H1 (cell line): ENCODE measurements around the gene PKD2L2. TPM values are rescaled to one million over a fixed set of nuclear protein-coding genes. Genes with fewer than 3 reads are reported as not detected.

Experiments used
- CTCF ChIA-PET: fragments of 300-600 bp; sonication (Branson Sonifier 250); formaldehyde crosslinking; loops from one replicate; lab custom pipeline; 2021; ENCODE audit not compliant: partially characterized antibody; lab: Charles Lee
- POLR2A ChIA-PET: fragments of 300-600 bp; sonication (Branson Sonifier 250); formaldehyde crosslinking; loops from one replicate; lab custom pipeline; 2021; ENCODE audit warnings: inconsistent platforms; ENCODE audit not compliant: partially characterized antibody; lab: Charles Lee
- DNase-seq, 2 experiments: peaks; one replicate each; pipeline versions ENCODE4 v3.0.0 to v3.0.0-alpha.2; 2010 to 2022; ENCODE audit warnings: low spot score in 2 of 2, low read depth in 1 of 2, mixed read lengths in 1 of 2
- FAIRE-seq: peaks from 2 replicates; lab custom pipeline; 2011; peaks lifted over from hg19 to GRCh38; lab: Jason Lieb, UNC
- H2AFZ ChIP-seq: 2 replicates; pipeline ENCODE4 v1.8.1; 2012; ENCODE audit warnings: low read length, inconsistent platforms
- H2AK5ac ChIP-seq: 2 replicates; pipeline ENCODE4 v1.6.1; 2013; ENCODE audit warnings: low read depth, low read length
- H2BK120ac ChIP-seq: replicated peaks from 2 replicates; pipeline ENCODE3; 2013; ENCODE audit warnings: low read depth, low read length, inconsistent platforms
- H2BK12ac ChIP-seq: 2 replicates; pipeline ENCODE4 v1.6.1; 2013; ENCODE audit warnings: low read depth, low read length
- H2BK15ac ChIP-seq: 2 replicates; pipeline ENCODE4 v1.6.1; 2013; ENCODE audit warnings: low read length
- H2BK20ac ChIP-seq: 2 replicates; pipeline ENCODE4 v1.6.1; 2013; ENCODE audit warnings: low read length
- H2BK5ac ChIP-seq: 2 replicates; pipeline ENCODE4 v1.6.1; 2013; ENCODE audit warnings: low read depth, low read length
- H3K14ac ChIP-seq: 2 replicates; pipeline ENCODE4 v1.6.1; 2013; ENCODE audit warnings: inconsistent platforms; ENCODE audit not compliant: insufficient read length
- H3K18ac ChIP-seq: 2 replicates; pipeline ENCODE4 v1.6.1; 2013; ENCODE audit warnings: low read length; ENCODE audit errors: extremely low read depth
- H3K23ac ChIP-seq: 2 replicates; pipeline ENCODE4 v1.6.1; 2013; ENCODE audit warnings: inconsistent platforms; ENCODE audit not compliant: insufficient read length
- H3K23me2 ChIP-seq: 2 replicates; pipeline ENCODE4 v1.6.1; 2013; ENCODE audit warnings: low read depth, low read length
- H3K27ac ChIP-seq: 2 replicates; pipeline ENCODE4 v1.6.1; 2011; ENCODE audit warnings: low read depth, low read length, inconsistent platforms
- H3K27me3 ChIP-seq, 4 experiments: replicated peaks in 1 of 4; 1 replicate in 1 of 4; 2 replicates in 3 of 4; pipeline versions ENCODE4 v1.6.1 to v1.8.1; 2011 to 2013; ENCODE audit warnings: low read length in 3 of 4, mild to moderate bottlenecking in 3 of 4, inconsistent platforms in 2 of 4, mixed read lengths in 2 of 4, moderate library complexity in 1 of 4; ENCODE audit not compliant: control insufficient read depth in 3 of 4, insufficient read depth in 3 of 4; ENCODE audit errors: extremely low read depth in 1 of 4
- H3K36me3 ChIP-seq, 4 experiments: 2 replicates each; pipeline versions ENCODE4 v1.6.1 to v1.8.1; 2011 to 2013; ENCODE audit warnings: mild to moderate bottlenecking in 4 of 4, low read length in 3 of 4, moderate library complexity in 2 of 4, control low read depth in 1 of 4, inconsistent platforms in 1 of 4; ENCODE audit not compliant: insufficient read depth in 4 of 4, control insufficient read depth in 2 of 4
- H3K4ac ChIP-seq: replicated peaks from 2 replicates; pipeline ENCODE3; 2013; ENCODE audit warnings: low read length, low read depth, mixed read lengths, inconsistent platforms; ENCODE audit not compliant: insufficient read length
- H3K4me1 ChIP-seq, 4 experiments: replicated peaks in 1 of 4; 1 replicate in 1 of 4; 2 replicates in 3 of 4; pipeline versions ENCODE4 v1.6.1 to v1.8.1; 2011 to 2013; ENCODE audit warnings: low read length in 3 of 4, inconsistent platforms in 2 of 4, mixed read lengths in 1 of 4; ENCODE audit not compliant: insufficient read depth in 4 of 4, control insufficient read depth in 3 of 4
- H3K4me2 ChIP-seq, 2 experiments: 2 replicates each; pipeline versions ENCODE4 v1.6.1 to v1.8.1; 2011 to 2013; ENCODE audit warnings: low read depth in 2 of 2, low read length in 2 of 2, control low read depth in 1 of 2, inconsistent platforms in 1 of 2, mild to moderate bottlenecking in 1 of 2; ENCODE audit not compliant: insufficient read depth in 1 of 2
- H3K4me3 ChIP-seq, 4 experiments: fragments of 200-600, 300-600 bp in 1 of 4; sonication (generic), shearing (Covaris generic), sonication (Bioruptor Twin) in 1 of 4; 2 replicates each; pipeline versions ENCODE4 v1.5.1 to v1.8.1; 2011 to 2016; ENCODE audit warnings: low read length in 4 of 4, low read depth in 3 of 4, control low read depth in 2 of 4, inconsistent platforms in 2 of 4, mild to moderate bottlenecking in 2 of 4, mixed read lengths in 1 of 4, moderate library complexity in 1 of 4; ENCODE audit not compliant: insufficient read depth in 2 of 4; ENCODE audit errors: extremely low read depth in 1 of 4
- H3K56ac ChIP-seq: replicated peaks from 2 replicates; pipeline ENCODE3; 2013; ENCODE audit warnings: low read depth, mild to moderate bottlenecking, mixed read lengths, low read length, inconsistent platforms; ENCODE audit not compliant: insufficient read length
- H3K79me1 ChIP-seq: 2 replicates; pipeline ENCODE4 v1.6.1; 2013; ENCODE audit warnings: low read depth, low read length, control low read depth
- H3K79me2 ChIP-seq, 2 experiments: 2 replicates each; pipeline versions ENCODE4 v1.6.1 to v1.8.1; 2012 to 2013; ENCODE audit warnings: low read length in 2 of 2, mild to moderate bottlenecking in 2 of 2, inconsistent platforms in 1 of 2; ENCODE audit not compliant: insufficient read depth in 2 of 2, control insufficient read depth in 1 of 2
- H3K9ac ChIP-seq, 4 experiments: replicated peaks in 1 of 4; 1 replicate in 1 of 4; 2 replicates in 3 of 4; pipeline versions ENCODE4 v1.6.1 to v1.8.1; 2011 to 2013; ENCODE audit warnings: low read depth in 3 of 4, low read length in 3 of 4, control low read depth in 2 of 4, mild to moderate bottlenecking in 2 of 4, moderate library complexity in 2 of 4, inconsistent platforms in 1 of 4; ENCODE audit errors: extremely low read depth in 1 of 4
- H3K9me3 ChIP-seq, 2 experiments: 2 replicates each; pipeline versions ENCODE4 v1.6.1 to v1.8.1; 2012 to 2013; ENCODE audit warnings: mild to moderate bottlenecking in 2 of 2, moderate library complexity in 2 of 2, control low read depth in 1 of 2, inconsistent platforms in 1 of 2, low read depth in 1 of 2, low read length in 1 of 2, mixed read lengths in 1 of 2; ENCODE audit not compliant: insufficient read depth in 2 of 2
- H4K20me1 ChIP-seq, 2 experiments: replicated peaks in 1 of 2; 2 replicates each; pipeline versions ENCODE3 to v1.8.1; 2011 to 2013; ENCODE audit warnings: inconsistent platforms in 2 of 2, low read length in 2 of 2, mild to moderate bottlenecking in 1 of 2; ENCODE audit not compliant: insufficient read depth in 2 of 2, control insufficient read depth in 1 of 2
- H4K5ac ChIP-seq: 2 replicates; pipeline ENCODE4 v1.6.1; 2013; ENCODE audit warnings: low read length, low read depth, mixed read lengths, inconsistent platforms; ENCODE audit not compliant: insufficient read length
- H4K8ac ChIP-seq: 2 replicates; pipeline ENCODE4 v1.8.0; 2013; ENCODE audit warnings: mild to moderate bottlenecking, moderate library complexity, low read length, inconsistent platforms; ENCODE audit not compliant: insufficient read depth; ENCODE audit errors: extremely low read depth
- H4K91ac ChIP-seq: replicated peaks from 2 replicates; pipeline ENCODE3; 2013; ENCODE audit warnings: low read length, mixed read lengths, inconsistent platforms; ENCODE audit not compliant: insufficient read length
- CBX8 ChIP-seq: fragments of 300-800, 300-1000 bp; sonication (generic); IDR thresholded peaks from 2 replicates; pipeline ENCODE4 v1.7.1; 2016; ENCODE audit warnings: low read depth, low read length, borderline replicate concordance
- CTBP2 ChIP-seq: IDR thresholded peaks from 2 replicates; pipeline ENCODE4 v1.7.0; 2011; ENCODE audit warnings: borderline replicate concordance, mild to moderate bottlenecking, moderate library complexity, mixed read lengths, low read length; ENCODE audit not compliant: insufficient read depth, insufficient read length
- E2F6 ChIP-seq: IDR thresholded peaks from 2 replicates; pipeline ENCODE4 v1.6.1; 2012; ENCODE audit warnings: inconsistent platforms
- EGR1 ChIP-seq: IDR thresholded peaks from 2 replicates; pipeline ENCODE4 v1.6.1; 2011; ENCODE audit warnings: low read depth, low read length, borderline replicate concordance
- FOSL1 ChIP-seq: IDR thresholded peaks from 2 replicates; pipeline ENCODE4 v1.6.1; 2011; ENCODE audit warnings: mild to moderate bottlenecking, low read depth, low read length, moderate library complexity; ENCODE audit not compliant: insufficient read depth
- GTF2F1 ChIP-seq: IDR thresholded peaks from 2 replicates; pipeline ENCODE4 v1.6.1; 2012; ENCODE audit warnings: low read depth, low read length, improper control_type of control experiment, borderline replicate concordance
- JUND ChIP-seq: IDR thresholded peaks from 2 replicates; pipeline ENCODE4 v1.6.1; 2011; ENCODE audit warnings: mild to moderate bottlenecking, improper control_type of control experiment, low read length
- POLR2AphosphoS5 ChIP-seq: IDR thresholded peaks from 2 replicates; pipeline ENCODE4 v1.6.1; 2011; ENCODE audit warnings: low read depth, low read length
- POU5F1 ChIP-seq: IDR thresholded peaks from 2 replicates; pipeline ENCODE4 v1.6.1; 2011; ENCODE audit warnings: low read depth, mild to moderate bottlenecking, low read length, moderate library complexity
- SIN3A ChIP-seq, 2 experiments: IDR thresholded peaks in 1 of 2; conservative IDR thresholded peaks in 1 of 2; 2 replicates each; pipeline ENCODE4 v1.6.1; 2011 to 2012; ENCODE audit warnings: low read length in 2 of 2, improper control_type of control experiment in 1 of 2, low read depth in 1 of 2, mild to moderate bottlenecking in 1 of 2
- SIX5 ChIP-seq: IDR thresholded peaks from 2 replicates; pipeline ENCODE4 v1.6.1; 2011; ENCODE audit warnings: mild to moderate bottlenecking, low read depth, low read length
- SP1 ChIP-seq: IDR thresholded peaks from 2 replicates; pipeline ENCODE4 v1.6.1; 2011; ENCODE audit warnings: low read depth, low read length
- SP2 ChIP-seq: IDR thresholded peaks from 2 replicates; pipeline ENCODE4 v1.6.1; 2012; ENCODE audit warnings: mild to moderate bottlenecking, low read length, inconsistent platforms
- TAF1 ChIP-seq: IDR thresholded peaks from 2 replicates; pipeline ENCODE4 v1.6.1; 2011; ENCODE audit warnings: mild to moderate bottlenecking, low read depth, low read length
- TBP ChIP-seq: IDR thresholded peaks from 2 replicates; pipeline ENCODE4 v1.6.1; 2011; ENCODE audit warnings: low read depth, low read length, improper control_type of control experiment
- WGBS, 2 experiments: shearing (Covaris generic) in 1 of 2; methylation state at CpG; one replicate each; pipeline versions ENCODE4 v1.1.6 to v1.1.7; 2013 to 2015; ENCODE audit warnings: low lambda C conversion rate in 2 of 2, mixed read lengths in 2 of 2, inconsistent platforms in 1 of 2, low coverage in 1 of 2, missing lambda C conversion rate in 1 of 2; ENCODE audit not compliant: insufficient replicate concordance in 2 of 2, insufficient coverage in 1 of 2, insufficient read length in 1 of 2; ENCODE audit errors: extremely low coverage in 1 of 2, missing lambda C conversion rate in 1 of 2; 5-methylcytosine and 5-hydroxymethylcytosine counted together
- polyA plus RNA-seq, 7 experiments: library from polyadenylated mRNA; depleted of rRNA in 3 of 7; stranded (reverse) in 5 of 7; unstranded in 2 of 7; fragments of >200 nt in 5 of 7; fragments of 200-250 nt in 2 of 7; gene quantifications; 1 replicate in 5 of 7; 2 replicates in 1 of 7; 4 replicates in 1 of 7; pipeline versions ENCODE4 v1.2.1 to v1.2.3, GENCODE V29; 2011 to 2013; ENCODE audit warnings: missing spikeins in 2 of 7, mixed read lengths in 2 of 7
- total RNA-seq: library from RNA; stranded (reverse); fragmentation: NEBNext Ultra II Directional; extraction: Animal tissue kit (Norgen Biotek cat#: 25700); gene quantifications from 2 replicates; pipeline ENCODE4 v1.2.1, GENCODE V29; 2021

Gene PKD2L2
- total and polyA plus RNA-seq, 2 of the 8 experiments (the other 6 are each of a cell fraction or from before 2014, with no cell fraction given) = not detected

GRCh38 chr5:137871571-137871970 lies 17.7 kb upstream of the PKD2L2 start:
- H2BK120ac ChIP-seq = no peak overlapping the region
- H2AFZ ChIP-seq = no peak overlapping the region
- H3K27ac ChIP-seq = no peak overlapping the region
- no peaks in the 10 kb centered on the region; a peak in 1 of 7 replicates for H3K4me1 ChIP-seq
- no peaks in the 10 kb centered on the region for H3K23me2 ChIP-seq
- no peak overlapping the region for H2BK20ac ChIP-seq
- no peak overlapping the region for H2AK5ac ChIP-seq
- no peaks in the 10 kb centered on the region for H3K9me3 ChIP-seq
- H4K20me1 ChIP-seq = no peaks in the 10 kb centered on the region
- no peak overlapping the region for H3K23ac ChIP-seq
- ChIA-PET POLR2A (no interaction called here), CTCF (no interaction called here)
- no peak for TF ChIP-seq JUND
- TF ChIP-seq TAF1 = no peak
- no peak for TF ChIP-seq E2F6
- no peak for TF ChIP-seq TBP
- no peak for TF ChIP-seq CTBP2
- TF ChIP-seq SP1 = no peak
- no peak for TF ChIP-seq SP2
- TF ChIP-seq GTF2F1 = no peak
- no peak for TF ChIP-seq POU5F1
- TF ChIP-seq SIN3A (conservative IDR thresholded peaks at IDR 0.05 in 1 of 2, IDR thresholded peaks at IDR 0.05 in 1 of 2; ENCODE audit: low read depth in 1 of 2, low read length in 2 of 2) = no peak
- TF ChIP-seq POLR2AphosphoS5 = no peak
- no peak for TF ChIP-seq CBX8
- no peak for TF ChIP-seq FOSL1
- no peak for TF ChIP-seq SIX5
- TF ChIP-seq EGR1 = no peak
- no peak overlapping the region for H3K4me2 ChIP-seq
- 97% methylated on average over 3 of the region's 3 CpGs; no CpG with 5 or more reads in 1 of the 2 experiments for WGBS, 2 experiments
- no peak overlapping the region for H3K9ac ChIP-seq
- no peak overlapping the region for H3K4ac ChIP-seq
- no peaks in the 10 kb centered on the region for H3K36me3 ChIP-seq
- DNase-seq (no peak), FAIRE-seq (no peak)
- H4K5ac ChIP-seq = no peak overlapping the region
- no peak overlapping the region for H2BK12ac ChIP-seq
- no peak overlapping the region for H4K8ac ChIP-seq
- H3K4me3 ChIP-seq = no peak overlapping the region
- H2BK15ac ChIP-seq = no peak overlapping the region
- H3K14ac ChIP-seq = no peak overlapping the region
- H2BK5ac ChIP-seq = no peak overlapping the region
- no peaks in the 10 kb centered on the region for H3K79me1 ChIP-seq
- no peaks in the 10 kb centered on the region for H3K27me3 ChIP-seq
- H3K79me2 ChIP-seq = no peaks in the 10 kb centered on the region
- H3K56ac ChIP-seq = no peak overlapping the region
- no peak overlapping the region for H4K91ac ChIP-seq
- no peak overlapping the region for H3K18ac ChIP-seq
